GM21381 (cell line): ENCODE data around the gene SST.

Experiments used
- ATAC-seq: cut with Tn5 transposase; IDR thresholded peaks from one replicate; pipeline ENCODE4 v1.9.1; 2021; ENCODE audit warnings: mild to moderate bottlenecking, moderate library complexity; ENCODE audit not compliant: unreplicated experiment

SST gene

DNA sequence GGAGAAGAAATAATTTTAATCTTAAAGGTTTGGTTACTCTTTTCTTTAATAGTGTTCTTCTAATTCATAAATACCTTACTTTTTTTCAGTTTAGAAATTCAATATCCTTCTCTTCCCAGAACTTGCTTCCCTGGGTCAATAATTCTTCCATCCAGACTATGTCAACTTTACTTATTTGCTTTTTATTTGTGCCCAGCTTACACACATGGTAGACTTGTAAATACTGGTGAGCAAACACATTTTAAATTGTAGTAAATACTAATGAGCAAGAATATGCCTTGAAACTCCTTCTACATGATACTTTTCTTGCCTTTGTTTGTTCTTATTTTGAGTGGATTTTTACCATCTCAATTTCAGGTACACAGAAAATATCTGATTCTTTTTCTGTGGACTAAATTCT is 33.7 kb downstream of the SST start:
- ATAC-seq: no peak

DNA sequence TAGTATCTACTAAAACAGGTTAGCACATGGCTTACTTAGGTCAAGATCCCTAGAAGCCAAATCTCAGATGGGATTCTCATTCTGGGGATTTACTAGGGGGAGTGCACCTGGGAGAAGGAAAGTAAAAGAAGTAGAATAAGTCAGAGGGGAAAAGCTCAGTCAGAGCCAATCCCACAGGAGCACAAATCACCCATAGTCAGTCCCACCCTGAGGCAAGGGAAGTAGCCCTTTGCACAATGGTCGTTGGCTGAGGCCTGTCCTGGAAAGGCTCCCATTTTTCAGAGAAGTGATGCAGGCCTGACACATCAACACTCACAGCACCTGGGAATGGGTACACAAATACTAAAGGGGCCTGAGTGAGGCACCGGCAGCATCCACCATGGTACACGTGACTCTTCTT is 39.8 kb downstream of the SST start:
- no peak for ATAC-seq

DNA sequence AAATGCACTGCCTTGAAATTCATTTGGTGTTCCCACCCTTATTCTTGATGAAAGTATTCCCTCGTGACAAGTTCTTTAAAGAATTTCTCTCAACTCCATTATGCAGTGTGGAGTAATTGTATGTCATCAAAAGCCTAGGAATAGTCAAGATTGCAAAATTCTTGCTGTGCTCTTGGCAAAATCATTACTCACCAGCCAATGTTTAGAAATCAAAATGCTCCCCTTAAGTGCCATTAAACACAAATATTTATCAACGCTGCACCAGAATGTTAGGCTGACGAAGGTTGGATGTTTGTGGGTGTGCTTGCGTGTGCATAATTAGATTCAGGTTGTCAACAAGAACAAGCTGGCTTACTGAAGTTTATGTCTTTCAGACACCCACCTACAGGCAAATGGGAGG is 40.5 kb downstream of the SST start:
- ATAC-seq: no peak

DNA sequence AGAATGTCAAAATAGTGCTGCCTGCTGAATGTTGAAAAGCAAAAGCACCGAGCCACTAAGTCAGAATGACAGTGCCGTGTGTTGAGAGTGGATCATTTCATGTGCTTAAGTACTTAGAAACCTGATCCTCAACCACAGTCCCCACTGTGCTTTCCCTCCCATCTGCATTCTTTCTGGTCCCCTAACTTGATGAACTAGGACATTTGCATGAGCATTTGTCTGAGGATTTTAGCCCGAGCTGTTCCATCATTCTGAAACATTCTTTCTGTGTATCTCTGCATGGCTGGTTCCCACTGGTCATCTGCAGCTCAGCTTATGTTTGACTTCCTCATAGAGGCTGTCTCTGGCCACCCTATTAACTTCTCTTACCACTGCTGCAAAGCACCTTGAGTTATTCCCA is 42.0 kb downstream of the SST start:
- no peak for ATAC-seq

DNA sequence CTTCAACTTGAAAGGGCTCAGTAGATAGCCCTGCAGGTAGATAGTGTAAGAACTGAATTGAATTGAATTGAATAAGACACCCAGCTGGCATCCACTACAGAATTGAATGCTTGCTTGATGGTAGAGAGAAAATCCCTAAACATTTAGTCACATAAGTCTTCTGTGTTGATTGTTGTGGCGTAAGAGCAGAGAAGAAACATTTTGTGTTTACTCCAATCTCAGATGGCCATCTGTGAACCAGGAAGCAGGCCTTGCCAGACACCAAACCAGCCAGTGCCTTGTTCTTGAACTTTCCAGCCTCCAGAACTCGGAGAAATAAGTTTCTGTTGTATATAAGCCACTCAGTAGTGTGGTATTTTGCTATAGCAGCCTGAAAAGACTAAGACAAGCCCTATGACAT is 43.6 kb downstream of the SST start:
- ATAC-seq: no peak

DNA sequence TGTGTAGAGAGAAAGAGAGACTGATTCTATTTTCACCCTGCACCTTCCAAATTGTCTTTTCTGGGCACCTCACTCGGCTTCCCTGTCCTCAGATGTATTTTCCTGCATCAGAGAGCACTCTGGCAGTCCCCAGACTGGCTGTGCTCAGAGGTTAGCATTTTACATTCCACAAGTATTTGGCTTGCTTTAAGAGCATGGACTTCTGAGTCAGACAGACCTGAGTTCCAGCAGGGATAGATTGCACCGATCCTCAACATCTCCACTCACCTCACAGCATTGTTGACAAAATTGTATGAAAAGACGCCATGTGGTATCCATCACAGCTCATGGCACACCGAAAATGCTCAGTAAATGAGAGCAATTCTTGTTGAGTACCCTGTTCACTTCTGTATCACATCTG is 45.6 kb downstream of the SST start:
- no peak for ATAC-seq

DNA sequence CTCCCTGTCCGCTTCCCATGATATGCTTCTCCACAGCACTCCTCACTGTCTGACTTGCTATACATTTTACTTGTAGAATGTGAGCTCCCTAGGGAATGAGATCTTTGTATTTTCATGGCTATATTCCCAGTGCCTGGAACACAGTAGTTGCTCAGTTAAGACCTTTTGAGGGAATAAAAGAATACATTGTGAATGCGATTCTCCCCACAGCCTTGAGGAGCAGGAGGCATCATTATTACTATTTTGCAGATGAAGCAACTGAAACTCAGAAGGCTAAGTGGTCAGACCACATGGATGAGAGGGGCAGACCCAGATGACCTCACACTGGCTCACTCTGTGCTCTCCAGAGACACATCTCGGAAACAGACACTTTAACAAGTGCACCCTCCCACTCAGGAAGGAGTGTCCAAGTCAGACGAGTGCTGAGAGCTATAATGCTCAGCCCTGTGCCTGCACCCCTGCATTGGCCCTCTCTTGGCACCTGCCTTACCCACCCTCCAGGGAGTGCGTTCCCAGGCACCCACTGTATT is 46.8 kb downstream of the SST start:
- no peak for ATAC-seq

DNA sequence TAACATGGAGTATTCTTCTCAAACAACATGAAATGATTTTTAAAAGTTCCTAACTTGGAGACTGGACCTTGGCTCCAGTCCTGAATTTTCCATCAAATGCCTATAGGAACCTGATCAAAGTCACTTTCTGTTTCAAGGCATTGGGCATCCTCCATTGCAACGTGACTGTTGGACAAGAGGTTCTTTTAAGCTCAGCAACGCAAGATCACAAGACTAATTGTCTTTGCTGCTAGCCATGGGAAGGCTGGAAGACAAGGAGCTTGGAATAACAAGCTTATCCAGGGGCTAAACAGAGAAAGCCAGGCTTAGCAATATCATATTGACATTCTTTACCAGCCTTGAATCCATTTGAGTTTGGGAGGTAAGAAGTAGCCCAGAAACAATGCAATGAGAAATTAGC is 48.3 kb downstream of the SST start:
- ATAC-seq: no peak

DNA sequence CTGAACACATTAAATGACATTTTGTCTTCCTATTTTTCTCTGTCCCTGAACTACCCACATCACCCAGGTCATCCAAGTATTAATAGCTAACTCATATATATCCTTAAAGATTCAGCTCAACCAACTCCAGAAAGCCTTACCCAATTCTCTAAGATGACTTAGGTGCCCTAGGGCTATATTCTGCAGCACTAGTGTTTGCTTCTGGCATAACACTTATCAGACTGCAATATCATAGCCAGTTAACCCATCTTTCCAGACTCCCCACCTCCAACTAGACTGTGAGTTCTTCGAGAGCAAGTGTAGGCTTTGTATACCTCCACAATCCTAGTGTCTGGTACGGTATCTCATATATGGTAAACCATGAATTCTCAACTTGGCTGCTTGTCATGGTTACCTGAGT is 50.7 kb downstream of the SST start:
- no peak for ATAC-seq
